ENCODE data around the gene TMEM154.

- TF ChIP-seq POLR2A (IDR thresholded peaks at IDR 0.05; ENCODE audit: low read depth, low read length): no peak
- no peak for TF ChIP-seq POLR2AphosphoS5 (IDR thresholded peaks at IDR 0.05; ENCODE audit: low read depth, low read length)
- TF ChIP-seq SPI1 (IDR thresholded peaks at IDR 0.05; ENCODE audit: low read depth, low read length): no peak
- TF ChIP-seq TAF1 (IDR thresholded peaks at IDR 0.05; ENCODE audit: low read depth, low read length): no peak
- no peak for TF ChIP-seq POU2F2 (IDR thresholded peaks at IDR 0.05; ENCODE audit: low read depth, low read length)
- TF ChIP-seq PAX5 (IDR thresholded peaks at IDR 0.05; ENCODE audit: insufficient read depth, low read length, severe bottlenecking): no peak
Observed at GRCh38 chr4:152709675-152710438, 30.1 kb upstream of the TMEM154 start.
